GM19455 (cell line): ENCODE measurements around the gene C4orf36.

Experiments used
- ATAC-seq: cut with Tn5 transposase; IDR thresholded peaks from one replicate; pipeline ENCODE4 v1.9.1; 2021; ENCODE audit not compliant: unreplicated experiment

C4orf36 gene

GRCh38 chr4:86891762-86892635, at the start of gene C4orf36:
Gene C4orf36 (minus strand): TSS chr4:86892422. CDS start chr4:86891520, 902 bp downstream.
- ATAC-seq, result peak; percentile 55

- ATAC-seq, result no peak
These were observed 48.8 kb upstream of the C4orf36 start for GRCh38 chr4:86940920-86941460.

- peak; percentile 66 for ATAC-seq
These were observed 47.7 kb upstream of the C4orf36 start for GRCh38 chr4:86939729-86940575.

GRCh38 chr4:86938771-86939520, 46.7 kb upstream of the C4orf36 start:
- ATAC-seq, result no peak

- ATAC-seq, result peak; percentile 37
These were observed 43.9 kb upstream of the C4orf36 start for GRCh38 chr4:86935853-86936733.

- ATAC-seq, result peak; percentile 2
These were observed 43.3 kb upstream of the C4orf36 start for GRCh38 chr4:86935566-86935852.

GRCh38 chr4:86934771-86935565, 42.7 kb upstream of the C4orf36 start, which contains the start of gene AFF1:
Gene AFF1 (plus strand): TSS chr4:86935011. CDS start chr4:86948534, 13,523 bp downstream.
- peak; percentile 55 for ATAC-seq

- ATAC-seq, result no peak
These were observed 42.0 kb upstream of the C4orf36 start for GRCh38 chr4:86934147-86934770.

GRCh38 chr4:86928400-86929255, 36.4 kb upstream of the C4orf36 start:
- ATAC-seq, result no peak

GRCh38 chr4:86927843-86928395, 35.7 kb upstream of the C4orf36 start:
- no peak for ATAC-seq

GRCh38 chr4:86926435-86927086, 34.3 kb upstream of the C4orf36 start:
- ATAC-seq, result no peak

- ATAC-seq, result no peak
These were observed 32.6 kb upstream of the C4orf36 start for GRCh38 chr4:86924811-86925210.

GRCh38 chr4:86921608-86922252, 29.5 kb upstream of the C4orf36 start:
- no peak for ATAC-seq

GRCh38 chr4:86919561-86920223, 27.5 kb upstream of the C4orf36 start:
- ATAC-seq, result no peak

- no peak for ATAC-seq
These were observed 26.4 kb upstream of the C4orf36 start for GRCh38 chr4:86918539-86919072.
